ENCODE data around the gene INAFM1. TPM values are rescaled to one million over a fixed set of nuclear protein-coding genes. Genes with fewer than 3 reads are reported as not detected.
A peak's percentile ranks its signal among the peaks of the same experiment; 100 is the strongest.

The INAFM1 gene
- total and polyA plus RNA-seq, 9 of the 15 experiments (the other 6 are each of a cell fraction or from before 2014, with no cell fraction given), result 0.71 to 30.9 (median 3.1) TPM

- ChIA-PET POLR2A (interaction anchor here (1.7 kb wide), 1 partner anchor 9 kb away, joined by 5 read pairs; no protein-coding TSS in a partner anchor), CTCF (ENCODE audit: low intra/inter-chr PET ratio) (interaction anchor here (0.8 kb wide), 1 partner anchor 12 kb away, joined by 4 read pairs; no protein-coding TSS in a partner anchor)
- H3K79me2 ChIP-seq (ENCODE audit: control insufficient read depth, insufficient read depth, low read length), result no peaks in the 10 kb centered on the region
- H3K4me2 ChIP-seq (ENCODE audit: insufficient read depth, low read length), result no peak overlapping the region
- 58% methylated on average over 10 of the region's 12 CpGs for WGBS (ENCODE audit: insufficient coverage, low coverage, missing lambda C conversion rate)
- no peak for DNase-seq (ENCODE audit: extremely low read depth in 1 of 4, low spot score in 3 of 4)
- no peak for FAIRE-seq
- no peaks in the 10 kb centered on the region for H3K9me3 ChIP-seq (replicated peaks; ENCODE audit: control insufficient read depth, insufficient read depth, low read depth, low read length)
- no peaks in the 10 kb centered on the region; a peak in 1 of 5 replicates for H3K27me3 ChIP-seq (ENCODE audit: control insufficient read depth in 2 of 2, insufficient read depth in 2 of 2, low read length in 2 of 2)
- H3K4me3 ChIP-seq, result no peak overlapping the region
- no TSS peak for BruUV-seq (replicated peaks)
- H3K36me3 ChIP-seq (ENCODE audit: control insufficient read depth, insufficient read depth, low read length), result no peaks in the 10 kb centered on the region
- H3K4me1 ChIP-seq (replicated peaks in 1 of 2; ENCODE audit: control insufficient read depth in 2 of 2, insufficient read depth in 2 of 2, low read length in 2 of 2), result peaks cover 7 to 22% of the 10 kb centered on the region in 2 experiments; a peak in 4 of 5 replicates
- peak overlapping the region; percentile 43 for H2AFZ ChIP-seq (ENCODE audit: low read depth, low read length)
- TF ChIP-seq ZNF511 (CRISPR knock-in tag; IDR thresholded peaks at IDR 0.05) (no peak), NUFIP1 (IDR thresholded peaks at IDR 0.05; ENCODE audit: partially characterized antibody) (no peak), KLF1 (tag; IDR thresholded peaks at IDR 0.05) (no peak)
- intact Hi-C loops (cut with micrococcal nuclease) (no loop called here), in situ Hi-C loops (cut with MboI) (no loop called here)
- peak; percentile 53 for ATAC-seq
- H3K27ac ChIP-seq (ENCODE audit: extremely low read depth, low read depth, low read length), result no peak overlapping the region
- H4K20me1 ChIP-seq (replicated peaks; ENCODE audit: control insufficient read depth, insufficient read depth, low read length), result no peaks in the 10 kb centered on the region
- H3K9ac ChIP-seq (ENCODE audit: insufficient read depth in 1 of 2, low read depth in 2 of 2, low read length in 2 of 2), result peak overlapping the region in 1 of 2 experiments; percentile 54; a peak in 2 of 4 replicates
- no peaks in the 10 kb centered on the region for H3K9me1 ChIP-seq (ENCODE audit: control insufficient read depth, insufficient read depth, low read length)
Measured at GRCh38 chr19:47323872-47324271, 49.2 kb downstream of the INAFM1 start.

- Histone ChIP-seq H3K9me3 (replicated peaks; ENCODE audit: control insufficient read depth, insufficient read depth, low read depth, low read length) (no peaks in the 10 kb centered on the region), H3K27me3 (ENCODE audit: control insufficient read depth in 2 of 2, insufficient read depth in 2 of 2, low read length in 2 of 2) (no peaks in the 10 kb centered on the region; a peak in 1 of 5 replicates), H3K4me1 (replicated peaks in 1 of 2; ENCODE audit: control insufficient read depth in 2 of 2, insufficient read depth in 2 of 2, low read length in 2 of 2) (peaks cover 8 to 22% of the 10 kb centered on the region in 2 experiments; a peak in 4 of 5 replicates), H3K4me2 (ENCODE audit: insufficient read depth, low read length) (no peak overlapping the region), H3K36me3 (ENCODE audit: control insufficient read depth, insufficient read depth, low read length) (no peaks in the 10 kb centered on the region), H2AFZ (ENCODE audit: low read depth, low read length) (peak overlapping the region; percentile 43), H3K9me1 (ENCODE audit: control insufficient read depth, insufficient read depth, low read length) (no peaks in the 10 kb centered on the region), H3K27ac (ENCODE audit: extremely low read depth, low read depth, low read length) (no peak overlapping the region), H3K9ac (ENCODE audit: insufficient read depth in 1 of 2, low read depth in 2 of 2, low read length in 2 of 2) (no peak overlapping the region), H3K79me2 (ENCODE audit: control insufficient read depth, insufficient read depth, low read length) (no peaks in the 10 kb centered on the region), H4K20me1 (replicated peaks; ENCODE audit: control insufficient read depth, insufficient read depth, low read length) (no peaks in the 10 kb centered on the region), H3K4me3 (no peak overlapping the region)
- FAIRE-seq (peak; percentile 51), DNase-seq (ENCODE audit: extremely low read depth in 1 of 4, low spot score in 3 of 4) (no peak), ATAC-seq (peak; percentile 72)
- intact Hi-C loops (cut with micrococcal nuclease) (no loop called here), in situ Hi-C loops (cut with MboI) (no loop called here)
- 48% methylated on average over 8 of the region's 9 CpGs for WGBS (ENCODE audit: insufficient coverage, low coverage, missing lambda C conversion rate)
- CTCF ChIA-PET (ENCODE audit: low intra/inter-chr PET ratio), result interaction anchor here (0.8 kb wide), 1 partner anchor 11 kb away, joined by 4 read pairs; no protein-coding TSS in a partner anchor
- POLR2A ChIA-PET, result interaction anchor here (0.6 kb wide), 1 partner anchor 12 kb away, joined by 4 read pairs; no protein-coding TSS in a partner anchor
- BruUV-seq (replicated peaks), result no TSS peak
- TF ChIP-seq L3MBTL2 (IDR thresholded peaks at IDR 0.05) (peak; percentile 94), NR0B1 (IDR thresholded peaks at IDR 0.05; ENCODE audit: partially characterized antibody) (no peak)
Measured at GRCh38 chr19:47324502-47324901, 49.8 kb downstream of the INAFM1 start.

Data from K562 (cell line).